H1 (cell line): ENCODE results near the gene PAEP. TPM values are rescaled to one million over a fixed set of nuclear protein-coding genes. Genes with fewer than 3 reads are reported as not detected.

Experiments
- CTCF ChIA-PET: fragments of 300-600 bp; sonication (Branson Sonifier 250); formaldehyde crosslinking; loops from one replicate; lab custom pipeline; 2021; ENCODE audit not compliant: partially characterized antibody; lab: Charles Lee
- POLR2A ChIA-PET: fragments of 300-600 bp; sonication (Branson Sonifier 250); formaldehyde crosslinking; loops from one replicate; lab custom pipeline; 2021; ENCODE audit warnings: inconsistent platforms; ENCODE audit not compliant: partially characterized antibody; lab: Charles Lee
- DNase-seq, 2 experiments: peaks; one replicate each; pipeline versions ENCODE4 v3.0.0 to v3.0.0-alpha.2; 2010 to 2022; ENCODE audit warnings: low spot score in 2 of 2, low read depth in 1 of 2, mixed read lengths in 1 of 2
- FAIRE-seq: peaks from 2 replicates; lab custom pipeline; 2011; peaks lifted over from hg19 to GRCh38; lab: Jason Lieb, UNC
- H2AFZ ChIP-seq: 2 replicates; pipeline ENCODE4 v1.8.1; 2012; ENCODE audit warnings: low read length, inconsistent platforms
- H2AK5ac ChIP-seq: 2 replicates; pipeline ENCODE4 v1.6.1; 2013; ENCODE audit warnings: low read depth, low read length
- H2BK120ac ChIP-seq: replicated peaks from 2 replicates; pipeline ENCODE3; 2013; ENCODE audit warnings: low read depth, low read length, inconsistent platforms
- H2BK12ac ChIP-seq: 2 replicates; pipeline ENCODE4 v1.6.1; 2013; ENCODE audit warnings: low read depth, low read length
- H2BK15ac ChIP-seq: 2 replicates; pipeline ENCODE4 v1.6.1; 2013; ENCODE audit warnings: low read length
- H2BK20ac ChIP-seq: 2 replicates; pipeline ENCODE4 v1.6.1; 2013; ENCODE audit warnings: low read length
- H2BK5ac ChIP-seq: 2 replicates; pipeline ENCODE4 v1.6.1; 2013; ENCODE audit warnings: low read depth, low read length
- H3K14ac ChIP-seq: 2 replicates; pipeline ENCODE4 v1.6.1; 2013; ENCODE audit warnings: inconsistent platforms; ENCODE audit not compliant: insufficient read length
- H3K18ac ChIP-seq: 2 replicates; pipeline ENCODE4 v1.6.1; 2013; ENCODE audit warnings: low read length; ENCODE audit errors: extremely low read depth
- H3K23ac ChIP-seq: 2 replicates; pipeline ENCODE4 v1.6.1; 2013; ENCODE audit warnings: inconsistent platforms; ENCODE audit not compliant: insufficient read length
- H3K23me2 ChIP-seq: 2 replicates; pipeline ENCODE4 v1.6.1; 2013; ENCODE audit warnings: low read depth, low read length
- H3K27ac ChIP-seq: 2 replicates; pipeline ENCODE4 v1.6.1; 2011; ENCODE audit warnings: low read depth, low read length, inconsistent platforms
- H3K27me3 ChIP-seq, 4 experiments: replicated peaks in 1 of 4; 1 replicate in 1 of 4; 2 replicates in 3 of 4; pipeline versions ENCODE4 v1.6.1 to v1.8.1; 2011 to 2013; ENCODE audit warnings: low read length in 3 of 4, mild to moderate bottlenecking in 3 of 4, inconsistent platforms in 2 of 4, mixed read lengths in 2 of 4, moderate library complexity in 1 of 4; ENCODE audit not compliant: control insufficient read depth in 3 of 4, insufficient read depth in 3 of 4; ENCODE audit errors: extremely low read depth in 1 of 4
- H3K36me3 ChIP-seq, 4 experiments: 2 replicates each; pipeline versions ENCODE4 v1.6.1 to v1.8.1; 2011 to 2013; ENCODE audit warnings: mild to moderate bottlenecking in 4 of 4, low read length in 3 of 4, moderate library complexity in 2 of 4, control low read depth in 1 of 4, inconsistent platforms in 1 of 4; ENCODE audit not compliant: insufficient read depth in 4 of 4, control insufficient read depth in 2 of 4
- H3K4ac ChIP-seq: replicated peaks from 2 replicates; pipeline ENCODE3; 2013; ENCODE audit warnings: low read length, low read depth, mixed read lengths, inconsistent platforms; ENCODE audit not compliant: insufficient read length
- H3K4me1 ChIP-seq, 4 experiments: replicated peaks in 1 of 4; 1 replicate in 1 of 4; 2 replicates in 3 of 4; pipeline versions ENCODE4 v1.6.1 to v1.8.1; 2011 to 2013; ENCODE audit warnings: low read length in 3 of 4, inconsistent platforms in 2 of 4, mixed read lengths in 1 of 4; ENCODE audit not compliant: insufficient read depth in 4 of 4, control insufficient read depth in 3 of 4
- H3K4me2 ChIP-seq, 2 experiments: 2 replicates each; pipeline versions ENCODE4 v1.6.1 to v1.8.1; 2011 to 2013; ENCODE audit warnings: low read depth in 2 of 2, low read length in 2 of 2, control low read depth in 1 of 2, inconsistent platforms in 1 of 2, mild to moderate bottlenecking in 1 of 2; ENCODE audit not compliant: insufficient read depth in 1 of 2
- H3K4me3 ChIP-seq, 4 experiments: fragments of 200-600, 300-600 bp in 1 of 4; sonication (generic), shearing (Covaris generic), sonication (Bioruptor Twin) in 1 of 4; 2 replicates each; pipeline versions ENCODE4 v1.5.1 to v1.8.1; 2011 to 2016; ENCODE audit warnings: low read length in 4 of 4, low read depth in 3 of 4, control low read depth in 2 of 4, inconsistent platforms in 2 of 4, mild to moderate bottlenecking in 2 of 4, mixed read lengths in 1 of 4, moderate library complexity in 1 of 4; ENCODE audit not compliant: insufficient read depth in 2 of 4; ENCODE audit errors: extremely low read depth in 1 of 4
- H3K56ac ChIP-seq: replicated peaks from 2 replicates; pipeline ENCODE3; 2013; ENCODE audit warnings: low read depth, mild to moderate bottlenecking, mixed read lengths, low read length, inconsistent platforms; ENCODE audit not compliant: insufficient read length
- H3K79me1 ChIP-seq: 2 replicates; pipeline ENCODE4 v1.6.1; 2013; ENCODE audit warnings: low read depth, low read length, control low read depth
- H3K79me2 ChIP-seq, 2 experiments: 2 replicates each; pipeline versions ENCODE4 v1.6.1 to v1.8.1; 2012 to 2013; ENCODE audit warnings: low read length in 2 of 2, mild to moderate bottlenecking in 2 of 2, inconsistent platforms in 1 of 2; ENCODE audit not compliant: insufficient read depth in 2 of 2, control insufficient read depth in 1 of 2
- H3K9ac ChIP-seq, 4 experiments: replicated peaks in 1 of 4; 1 replicate in 1 of 4; 2 replicates in 3 of 4; pipeline versions ENCODE4 v1.6.1 to v1.8.1; 2011 to 2013; ENCODE audit warnings: low read depth in 3 of 4, low read length in 3 of 4, control low read depth in 2 of 4, mild to moderate bottlenecking in 2 of 4, moderate library complexity in 2 of 4, inconsistent platforms in 1 of 4; ENCODE audit errors: extremely low read depth in 1 of 4
- H3K9me3 ChIP-seq, 2 experiments: 2 replicates each; pipeline versions ENCODE4 v1.6.1 to v1.8.1; 2012 to 2013; ENCODE audit warnings: mild to moderate bottlenecking in 2 of 2, moderate library complexity in 2 of 2, control low read depth in 1 of 2, inconsistent platforms in 1 of 2, low read depth in 1 of 2, low read length in 1 of 2, mixed read lengths in 1 of 2; ENCODE audit not compliant: insufficient read depth in 2 of 2
- H4K20me1 ChIP-seq, 2 experiments: replicated peaks in 1 of 2; 2 replicates each; pipeline versions ENCODE3 to v1.8.1; 2011 to 2013; ENCODE audit warnings: inconsistent platforms in 2 of 2, low read length in 2 of 2, mild to moderate bottlenecking in 1 of 2; ENCODE audit not compliant: insufficient read depth in 2 of 2, control insufficient read depth in 1 of 2
- H4K5ac ChIP-seq: 2 replicates; pipeline ENCODE4 v1.6.1; 2013; ENCODE audit warnings: low read length, low read depth, mixed read lengths, inconsistent platforms; ENCODE audit not compliant: insufficient read length
- H4K8ac ChIP-seq: 2 replicates; pipeline ENCODE4 v1.8.0; 2013; ENCODE audit warnings: mild to moderate bottlenecking, moderate library complexity, low read length, inconsistent platforms; ENCODE audit not compliant: insufficient read depth; ENCODE audit errors: extremely low read depth
- H4K91ac ChIP-seq: replicated peaks from 2 replicates; pipeline ENCODE3; 2013; ENCODE audit warnings: low read length, mixed read lengths, inconsistent platforms; ENCODE audit not compliant: insufficient read length
- CBX5 ChIP-seq: fragments of 300-800, 300-1000 bp; sonication (generic); IDR thresholded peaks from 2 replicates; pipeline ENCODE4 v1.7.1; 2016; ENCODE audit warnings: antibody characterized with exemption, low read length, low read depth
- CHD1 ChIP-seq: IDR thresholded peaks from 2 replicates; pipeline ENCODE4 v1.6.1; 2012; ENCODE audit warnings: low read depth, low read length, improper control_type of control experiment
- POLR2A ChIP-seq, 2 experiments: IDR thresholded peaks; 1 replicate in 1 of 2; 2 replicates in 1 of 2; pipeline ENCODE4 v1.6.1; 2011; ENCODE audit warnings: low read depth in 2 of 2, low read length in 2 of 2, mild to moderate bottlenecking in 2 of 2; ENCODE audit errors: control extremely low read depth in 1 of 2
- RBBP5 ChIP-seq: IDR thresholded peaks from 2 replicates; pipeline ENCODE4 v1.7.1; 2012; ENCODE audit warnings: low read depth, mild to moderate bottlenecking, inconsistent platforms, low read length, moderate library complexity, borderline replicate concordance
- RXRA ChIP-seq: IDR thresholded peaks from 2 replicates; pipeline ENCODE4 v1.6.1; 2011; ENCODE audit warnings: low read depth, mild to moderate bottlenecking, low read length, moderate library complexity; ENCODE audit not compliant: insufficient read depth
- SRF ChIP-seq: IDR thresholded peaks from 2 replicates; pipeline ENCODE4 v1.6.1; 2011; ENCODE audit warnings: mild to moderate bottlenecking, low read depth, low read length, moderate library complexity
- SUZ12 ChIP-seq: fragments of 200-600 bp; sonication (generic); IDR thresholded peaks from 2 replicates; pipeline ENCODE4 v1.6.1; 2012; ENCODE audit warnings: mild to moderate bottlenecking, inconsistent platforms, low read length, moderate library complexity, mixed read lengths
- ZNF274 ChIP-seq: IDR thresholded peaks from 2 replicates; pipeline ENCODE4 v1.7.0; 2012; ENCODE audit warnings: low read length, borderline replicate concordance; ENCODE audit errors: extremely low read depth
- WGBS, 2 experiments: shearing (Covaris generic) in 1 of 2; methylation state at CpG; one replicate each; pipeline versions ENCODE4 v1.1.6 to v1.1.7; 2013 to 2015; ENCODE audit warnings: low lambda C conversion rate in 2 of 2, mixed read lengths in 2 of 2, inconsistent platforms in 1 of 2, low coverage in 1 of 2, missing lambda C conversion rate in 1 of 2; ENCODE audit not compliant: insufficient replicate concordance in 2 of 2, insufficient coverage in 1 of 2, insufficient read length in 1 of 2; ENCODE audit errors: extremely low coverage in 1 of 2, missing lambda C conversion rate in 1 of 2; 5-methylcytosine and 5-hydroxymethylcytosine counted together
- polyA plus RNA-seq, 7 experiments: library from polyadenylated mRNA; depleted of rRNA in 3 of 7; stranded (reverse) in 5 of 7; unstranded in 2 of 7; fragments of >200 nt in 5 of 7; fragments of 200-250 nt in 2 of 7; gene quantifications; 1 replicate in 5 of 7; 2 replicates in 1 of 7; 4 replicates in 1 of 7; pipeline versions ENCODE4 v1.2.1 to v1.2.3, GENCODE V29; 2011 to 2013; ENCODE audit warnings: missing spikeins in 2 of 7, mixed read lengths in 2 of 7
- total RNA-seq: library from RNA; stranded (reverse); fragmentation: NEBNext Ultra II Directional; extraction: Animal tissue kit (Norgen Biotek cat#: 25700); gene quantifications from 2 replicates; pipeline ENCODE4 v1.2.1, GENCODE V29; 2021
- TF ChIP-seq, protein P1 (sequence below): IDR thresholded peaks from 2 replicates; pipeline ENCODE4 v1.6.1; 2011; ENCODE audit warnings: low read depth, mild to moderate bottlenecking, low read length; ENCODE audit not compliant: insufficient read depth
- TF ChIP-seq, protein P2 (sequence below), 3 experiments: IDR thresholded peaks; 1 replicate in 2 of 3; 2 replicates in 1 of 3; pipeline versions ENCODE4 v1.5.1 to v1.6.1; 2011; ENCODE audit warnings: low read length in 3 of 3, mild to moderate bottlenecking in 3 of 3, inconsistent platforms in 2 of 3, low read depth in 1 of 3, moderate library complexity in 1 of 3; ENCODE audit not compliant: insufficient read depth in 1 of 3; ENCODE audit errors: control extremely low read depth in 1 of 3

The PAEP gene
- total and polyA plus RNA-seq, 2 of the 8 experiments (the other 6 are each of a cell fraction or from before 2014, with no cell fraction given): not detected

DNA sequence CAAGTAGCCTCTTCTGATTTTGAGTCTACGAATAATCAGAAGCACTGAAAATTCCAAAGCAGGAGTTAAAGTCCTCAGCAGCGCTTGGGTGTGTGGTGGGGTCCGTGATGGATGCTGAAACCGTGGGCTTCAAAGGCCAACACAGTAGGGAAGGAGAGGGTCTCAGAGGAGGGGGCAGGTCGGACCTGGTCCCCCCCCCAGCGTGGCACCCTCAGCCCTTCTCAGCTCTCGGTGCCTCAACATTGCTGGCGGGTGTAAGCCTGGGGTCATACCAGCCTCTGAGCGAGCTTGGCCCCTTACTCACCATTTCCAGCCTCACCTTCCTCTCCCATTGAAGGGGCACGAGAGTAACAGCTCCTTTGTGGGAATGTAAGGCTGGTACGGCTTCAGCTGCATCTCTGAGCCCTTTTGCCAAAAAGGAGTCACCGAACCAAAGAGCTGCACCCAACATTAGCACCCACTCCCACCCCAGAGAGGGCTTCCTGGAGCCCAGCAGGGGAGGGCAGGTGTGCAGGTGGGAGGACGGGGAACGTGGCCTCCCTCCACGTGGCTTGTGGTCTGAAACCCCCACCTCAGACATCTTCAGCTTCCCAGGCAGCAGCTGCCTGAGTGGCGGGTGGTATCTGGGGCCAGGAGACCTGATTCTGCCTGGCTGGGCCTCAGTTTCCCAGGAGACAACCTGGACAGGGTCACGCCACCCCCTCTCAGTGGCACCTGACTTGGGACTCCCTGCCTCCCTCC is 47.0 kb upstream of the PAEP start:
- WGBS, 2 experiments: 94% methylated on average over 16 of the region's 17 CpGs; no CpG with 5 or more reads in 1 of the 2 experiments
- ChIA-PET POLR2A (interaction anchor here (0.8 to 1.4 kb wide), 2 partner anchors 12 to 13 kb away, joined by 3 read pairs; no protein-coding TSS in a partner anchor), CTCF (interaction anchor here (0.6 to 1.3 kb wide), 3 partner anchors 10 to 186 kb away, joined by 3 to 6 read pairs (median 3); no protein-coding TSS in a partner anchor)
- no peak for TF ChIP-seq POLR2A (IDR thresholded peaks at IDR 0.05; ENCODE audit: control extremely low read depth in 1 of 2, low read depth in 2 of 2, low read length in 2 of 2)
- TF ChIP-seq CHD1: no peak
- no peak for TF ChIP-seq ZNF274
- TF ChIP-seq, protein P1, sequence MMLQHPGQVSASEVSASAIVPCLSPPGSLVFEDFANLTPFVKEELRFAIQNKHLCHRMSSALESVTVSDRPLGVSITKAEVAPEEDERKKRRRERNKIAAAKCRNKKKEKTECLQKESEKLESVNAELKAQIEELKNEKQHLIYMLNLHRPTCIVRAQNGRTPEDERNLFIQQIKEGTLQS: no peak
- no peak for TF ChIP-seq SRF
- TF ChIP-seq RBBP5: no peak
- TF ChIP-seq, protein P2, sequence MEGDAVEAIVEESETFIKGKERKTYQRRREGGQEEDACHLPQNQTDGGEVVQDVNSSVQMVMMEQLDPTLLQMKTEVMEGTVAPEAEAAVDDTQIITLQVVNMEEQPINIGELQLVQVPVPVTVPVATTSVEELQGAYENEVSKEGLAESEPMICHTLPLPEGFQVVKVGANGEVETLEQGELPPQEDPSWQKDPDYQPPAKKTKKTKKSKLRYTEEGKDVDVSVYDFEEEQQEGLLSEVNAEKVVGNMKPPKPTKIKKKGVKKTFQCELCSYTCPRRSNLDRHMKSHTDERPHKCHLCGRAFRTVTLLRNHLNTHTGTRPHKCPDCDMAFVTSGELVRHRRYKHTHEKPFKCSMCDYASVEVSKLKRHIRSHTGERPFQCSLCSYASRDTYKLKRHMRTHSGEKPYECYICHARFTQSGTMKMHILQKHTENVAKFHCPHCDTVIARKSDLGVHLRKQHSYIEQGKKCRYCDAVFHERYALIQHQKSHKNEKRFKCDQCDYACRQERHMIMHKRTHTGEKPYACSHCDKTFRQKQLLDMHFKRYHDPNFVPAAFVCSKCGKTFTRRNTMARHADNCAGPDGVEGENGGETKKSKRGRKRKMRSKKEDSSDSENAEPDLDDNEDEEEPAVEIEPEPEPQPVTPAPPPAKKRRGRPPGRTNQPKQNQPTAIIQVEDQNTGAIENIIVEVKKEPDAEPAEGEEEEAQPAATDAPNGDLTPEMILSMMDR (IDR thresholded peaks at IDR 0.05; ENCODE audit: control extremely low read depth in 1 of 3, insufficient read depth in 1 of 3, low read depth in 1 of 3, low read length in 3 of 3): no peak
- no peak for TF ChIP-seq RXRA
- TF ChIP-seq SUZ12: no peak
- no peak for TF ChIP-seq CBX5

More for the DNA sequence above, 47.0 kb upstream of the PAEP start:
- H3K4me2 ChIP-seq: no peak overlapping the region
- no peaks in the 10 kb centered on the region for H3K9me3 ChIP-seq
- DNase-seq: no peak
- H4K8ac ChIP-seq: no peak overlapping the region
- H3K4ac ChIP-seq: no peak overlapping the region
- H3K23me2 ChIP-seq: no peaks in the 10 kb centered on the region; the same call in 1 of the 2 replicates
- no peak overlapping the region for H2BK5ac ChIP-seq
- H3K79me1 ChIP-seq: no peaks in the 10 kb centered on the region
- no peak for FAIRE-seq
- H2AK5ac ChIP-seq: no peak overlapping the region
- no peak overlapping the region for H2BK12ac ChIP-seq
- H2BK15ac ChIP-seq: no peak overlapping the region
- no peaks in the 10 kb centered on the region for H3K27me3 ChIP-seq
- H2BK20ac ChIP-seq: no peak overlapping the region
- no peak overlapping the region for H3K14ac ChIP-seq
- no peak overlapping the region for H4K5ac ChIP-seq
- H3K4me1 ChIP-seq: no peaks in the 10 kb centered on the region
- H3K4me3 ChIP-seq: no peak overlapping the region
- no peak overlapping the region for H3K9ac ChIP-seq
- no peak overlapping the region for H2AFZ ChIP-seq
- H3K36me3 ChIP-seq: no peaks in the 10 kb centered on the region
- no peak overlapping the region for H3K23ac ChIP-seq
- no peak overlapping the region for H3K27ac ChIP-seq
- H4K20me1 ChIP-seq: no peaks in the 10 kb centered on the region
- no peak overlapping the region for H3K56ac ChIP-seq
- H4K91ac ChIP-seq: no peak overlapping the region
- no peaks in the 10 kb centered on the region for H3K79me2 ChIP-seq
- H3K18ac ChIP-seq: no peak overlapping the region
- no peak overlapping the region for H2BK120ac ChIP-seq
